Measurements from ENCODE around the gene IGF1R.

The IGF1R gene

DNA sequence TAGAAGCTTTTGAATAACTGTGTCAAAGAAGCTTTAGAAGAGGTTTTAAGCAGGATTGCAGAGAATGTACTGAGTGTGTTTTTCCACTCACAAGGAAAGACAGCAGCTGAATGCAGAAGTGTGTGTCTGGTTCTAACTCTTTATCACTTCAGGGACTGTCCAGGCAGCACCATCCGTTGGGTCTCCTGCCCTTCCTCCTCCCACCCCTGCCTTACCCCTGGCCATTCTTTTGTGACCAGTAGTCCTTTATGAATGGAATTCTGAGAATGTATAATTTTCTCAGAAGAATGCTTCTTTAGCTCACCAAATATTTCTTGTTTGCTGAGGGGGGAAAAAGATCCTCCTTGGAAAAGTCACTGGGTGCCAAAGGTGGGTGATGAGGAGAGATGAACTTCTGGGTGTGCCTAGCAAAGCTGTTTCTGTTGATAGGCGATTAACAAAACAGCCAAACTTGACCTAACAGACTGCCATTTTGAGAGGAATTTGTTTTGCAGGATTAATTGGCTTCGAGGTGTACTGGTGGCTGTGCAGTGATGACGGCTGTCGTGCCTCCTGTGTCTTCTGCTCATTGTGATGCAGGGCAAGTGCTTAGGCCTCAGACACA, 70.9 kb downstream of the IGF1R start:
- no peak overlapping the region for H3K4me3 ChIP-seq (ENCODE audit: low read depth, low read length)
- TF ChIP-seq, protein P1, sequence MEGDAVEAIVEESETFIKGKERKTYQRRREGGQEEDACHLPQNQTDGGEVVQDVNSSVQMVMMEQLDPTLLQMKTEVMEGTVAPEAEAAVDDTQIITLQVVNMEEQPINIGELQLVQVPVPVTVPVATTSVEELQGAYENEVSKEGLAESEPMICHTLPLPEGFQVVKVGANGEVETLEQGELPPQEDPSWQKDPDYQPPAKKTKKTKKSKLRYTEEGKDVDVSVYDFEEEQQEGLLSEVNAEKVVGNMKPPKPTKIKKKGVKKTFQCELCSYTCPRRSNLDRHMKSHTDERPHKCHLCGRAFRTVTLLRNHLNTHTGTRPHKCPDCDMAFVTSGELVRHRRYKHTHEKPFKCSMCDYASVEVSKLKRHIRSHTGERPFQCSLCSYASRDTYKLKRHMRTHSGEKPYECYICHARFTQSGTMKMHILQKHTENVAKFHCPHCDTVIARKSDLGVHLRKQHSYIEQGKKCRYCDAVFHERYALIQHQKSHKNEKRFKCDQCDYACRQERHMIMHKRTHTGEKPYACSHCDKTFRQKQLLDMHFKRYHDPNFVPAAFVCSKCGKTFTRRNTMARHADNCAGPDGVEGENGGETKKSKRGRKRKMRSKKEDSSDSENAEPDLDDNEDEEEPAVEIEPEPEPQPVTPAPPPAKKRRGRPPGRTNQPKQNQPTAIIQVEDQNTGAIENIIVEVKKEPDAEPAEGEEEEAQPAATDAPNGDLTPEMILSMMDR (IDR thresholded peaks at IDR 0.05; ENCODE audit: borderline replicate concordance, insufficient read depth, low read depth, low read length) = no peak

DNA sequence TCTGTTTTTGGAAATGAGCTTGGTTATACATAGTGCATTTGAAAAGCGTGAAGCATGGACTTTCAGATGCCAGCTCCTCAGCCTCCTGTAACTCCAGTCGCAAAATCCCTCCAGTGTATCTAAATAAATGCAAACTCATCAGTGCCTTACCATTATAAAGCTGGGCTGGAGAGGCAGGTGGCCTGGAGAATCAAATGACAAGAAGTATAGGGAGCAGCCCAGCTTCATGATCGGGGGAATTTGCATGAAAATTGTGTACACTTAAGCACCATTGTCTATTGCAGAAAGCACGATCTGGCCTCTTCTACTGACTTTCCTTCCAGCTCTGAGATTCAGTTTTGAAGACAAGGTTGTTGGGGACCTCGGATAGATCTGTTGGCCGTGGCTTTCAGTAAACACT, 71.7 kb downstream of the IGF1R start:
- TF ChIP-seq, protein P1 (IDR thresholded peaks at IDR 0.05; ENCODE audit: borderline replicate concordance, insufficient read depth, low read depth, low read length) = no peak
- H3K4me3 ChIP-seq (ENCODE audit: low read depth, low read length) = no peak overlapping the region

DNA sequence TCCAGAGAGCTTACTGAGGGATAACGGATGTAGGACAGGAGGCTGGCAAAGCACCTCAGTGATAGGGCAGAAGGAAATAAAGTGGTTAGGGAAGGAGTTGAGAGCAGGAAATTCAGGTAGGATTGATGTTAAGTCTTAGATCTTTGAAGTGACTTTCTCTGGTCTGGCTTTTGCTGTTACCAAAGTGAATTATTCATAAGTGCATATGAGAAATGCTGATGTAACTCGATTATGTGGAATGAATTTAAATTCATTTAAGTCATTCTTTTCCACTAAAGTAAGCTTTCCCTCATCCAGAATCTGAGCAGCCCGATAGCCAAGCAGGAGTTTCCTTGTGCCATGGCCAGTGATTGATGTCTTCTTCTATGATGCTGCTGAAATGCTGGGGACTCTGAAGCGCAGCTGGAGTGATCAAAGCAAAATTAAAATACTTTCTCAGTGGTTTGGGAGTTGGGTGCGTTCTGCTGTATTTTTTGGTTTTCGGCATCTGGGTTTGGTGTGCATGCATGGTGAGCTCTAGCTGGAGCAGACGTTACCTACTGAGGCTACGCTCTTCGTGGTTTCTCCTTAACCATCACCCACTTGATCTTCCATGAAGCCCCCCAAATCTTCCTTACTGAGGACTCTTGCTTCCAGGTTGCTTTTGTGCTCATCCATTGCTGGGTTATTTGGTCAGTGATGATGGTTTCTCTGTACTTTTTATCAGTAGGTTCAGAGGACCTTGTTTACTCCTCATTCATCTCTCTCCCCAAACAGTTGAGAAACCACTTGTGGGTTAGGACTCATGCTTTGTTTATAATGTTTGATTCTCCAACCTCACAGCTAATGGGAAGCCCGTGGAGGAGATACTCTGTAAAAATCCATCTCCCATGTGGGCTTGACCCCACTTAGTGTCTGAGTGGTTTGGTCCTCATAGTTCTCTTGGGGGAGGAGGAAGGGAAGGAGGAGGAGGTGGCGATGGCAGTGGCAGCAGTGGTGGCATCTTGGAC, 72.5 kb downstream of the IGF1R start:
- TF ChIP-seq, protein P1 (IDR thresholded peaks at IDR 0.05; ENCODE audit: borderline replicate concordance, insufficient read depth, low read depth, low read length) = no peak
- H3K4me3 ChIP-seq (ENCODE audit: low read depth, low read length) = no peak overlapping the region

DNA sequence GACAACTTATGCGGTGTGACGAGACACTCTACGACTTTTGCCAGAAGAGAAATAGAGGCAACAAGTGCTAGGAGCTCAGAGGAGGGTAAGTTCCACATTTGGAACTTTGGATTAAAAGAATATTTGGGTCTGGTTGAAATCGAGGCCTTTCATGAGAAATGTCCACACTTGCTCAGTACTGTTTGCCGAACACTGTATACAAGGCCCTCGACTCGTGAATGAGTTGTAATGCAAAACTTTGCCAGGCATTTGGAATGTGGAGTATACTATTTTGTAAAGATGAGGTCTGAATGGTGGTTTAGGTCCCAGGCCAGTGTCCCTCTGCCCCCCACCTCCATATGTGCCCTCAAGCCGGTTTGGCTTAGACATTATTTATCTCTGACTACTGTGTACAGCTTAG, 73.9 kb downstream of the IGF1R start:
- no peak overlapping the region for H3K4me3 ChIP-seq (ENCODE audit: low read depth, low read length)
- TF ChIP-seq, protein P1 (IDR thresholded peaks at IDR 0.05; ENCODE audit: borderline replicate concordance, insufficient read depth, low read depth, low read length) = no peak

DNA sequence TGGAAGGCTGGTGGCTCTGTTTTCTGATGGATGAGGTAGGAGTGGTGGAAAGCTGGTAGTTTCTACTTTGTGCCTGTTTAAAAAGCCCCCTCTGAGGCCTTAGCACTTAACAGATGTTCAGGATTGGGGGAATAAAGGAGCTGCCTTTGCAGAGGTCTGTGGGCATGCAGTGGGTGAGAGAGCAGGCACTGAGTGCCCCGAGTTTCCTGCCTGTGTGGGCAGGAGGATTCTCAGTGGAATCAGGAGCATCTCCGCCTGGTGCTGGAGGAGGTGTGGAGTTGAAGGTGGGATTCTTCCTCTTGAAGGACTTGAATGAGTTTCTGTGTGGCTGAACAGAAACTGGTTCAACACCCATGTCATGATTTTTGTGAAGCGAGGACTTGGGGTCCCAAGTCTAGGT, 74.3 kb downstream of the IGF1R start:
- TF ChIP-seq, protein P1 (IDR thresholded peaks at IDR 0.05; ENCODE audit: borderline replicate concordance, insufficient read depth, low read depth, low read length) = no peak
- no peak overlapping the region for H3K4me3 ChIP-seq (ENCODE audit: low read depth, low read length)

DNA sequence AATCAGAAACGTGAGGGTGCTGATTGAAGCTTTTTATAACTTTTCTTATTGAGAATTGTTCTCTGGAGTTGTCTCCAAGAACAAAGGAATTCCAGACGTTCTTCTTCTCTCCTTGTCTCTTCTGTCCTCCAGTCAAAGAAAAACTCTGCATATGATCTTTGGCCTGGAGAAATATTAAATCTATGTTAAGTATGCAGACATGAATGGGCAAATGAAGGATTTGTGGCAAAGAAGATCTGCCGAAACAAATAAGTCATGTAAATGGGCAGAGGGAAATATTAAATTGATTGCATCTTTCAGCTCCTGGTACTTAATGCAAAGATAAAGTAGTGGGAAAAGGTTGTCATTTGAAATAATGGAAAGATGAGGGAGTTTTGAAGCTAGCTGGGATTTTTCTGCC, 74.9 kb downstream of the IGF1R start:
- TF ChIP-seq, protein P1 (IDR thresholded peaks at IDR 0.05; ENCODE audit: borderline replicate concordance, insufficient read depth, low read depth, low read length) = no peak
- no peak overlapping the region for H3K4me3 ChIP-seq (ENCODE audit: low read depth, low read length)
